SK-N-MC (cell line): ENCODE results near the gene CLN6.

Experiments used
- EZH2 ChIP-seq: fragments of 200-600 bp; sonication (generic); IDR thresholded peaks from one replicate; pipeline ENCODE4 v1.6.1; 2017; ENCODE audit warnings: antibody characterized with exemption
- POLR2AphosphoS5 ChIP-seq: IDR thresholded peaks from 2 replicates; pipeline ENCODE4 v1.6.1; 2012; ENCODE audit warnings: mild to moderate bottlenecking, low read depth, low read length, borderline replicate concordance

DNA sequence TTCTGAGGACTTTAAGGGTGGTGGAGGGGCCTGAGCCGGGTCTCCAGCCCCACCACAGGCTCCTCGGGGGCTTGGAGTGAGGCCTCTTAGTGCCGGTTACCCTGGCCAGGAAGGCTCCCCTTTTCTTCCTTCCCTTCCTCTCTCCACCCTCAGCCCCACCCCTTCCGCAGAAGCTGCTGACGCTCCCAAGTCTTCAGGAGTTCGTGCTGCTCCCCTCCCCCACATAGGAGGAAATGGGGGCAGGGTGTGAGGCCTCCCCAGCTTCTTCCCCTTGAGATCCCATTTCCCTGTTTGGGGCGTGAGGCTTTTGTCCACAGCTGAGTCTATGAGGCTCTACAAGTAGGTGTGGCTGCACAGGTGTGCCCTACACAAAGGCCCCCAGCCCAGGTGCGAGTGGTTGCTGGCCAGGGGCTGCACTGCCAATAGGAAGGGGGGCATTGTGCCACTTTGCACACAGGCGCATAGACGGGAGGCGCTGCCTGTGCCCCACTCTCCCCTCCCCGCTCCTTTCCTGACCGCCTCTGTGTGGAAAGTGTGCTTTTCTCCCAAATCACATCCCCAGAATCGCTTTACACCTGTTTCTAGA, 23.5 kb downstream of the CLN6 start:
- TF ChIP-seq EZH2 (no peak), POLR2AphosphoS5 (no peak; the same call in 1 of the 2 replicates)
